ENCODE data around the gene SAP25.

DNA sequence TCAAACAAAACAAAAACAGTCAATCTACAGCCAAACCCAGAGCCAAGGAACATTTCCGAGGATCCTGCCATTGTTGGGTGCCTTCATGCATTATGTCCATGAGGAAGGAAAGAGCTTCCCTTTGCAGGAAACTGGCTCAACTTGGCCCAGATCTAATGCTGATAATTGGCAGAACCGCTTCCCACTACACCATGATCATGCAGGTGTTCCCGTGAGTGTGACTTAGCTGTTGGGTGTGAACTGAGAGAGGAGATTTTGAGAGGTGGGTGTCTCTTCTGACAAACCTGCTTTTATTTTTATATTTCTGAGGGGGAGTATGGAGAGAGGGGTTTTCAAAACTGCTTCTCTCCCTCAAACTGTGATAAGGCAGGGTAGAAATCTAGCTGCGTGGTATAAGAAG lies 14.6 kb downstream of the SAP25 start:
- no peak for TF ChIP-seq POLR2A (IDR thresholded peaks at IDR 0.05)
- TF ChIP-seq, protein P1, sequence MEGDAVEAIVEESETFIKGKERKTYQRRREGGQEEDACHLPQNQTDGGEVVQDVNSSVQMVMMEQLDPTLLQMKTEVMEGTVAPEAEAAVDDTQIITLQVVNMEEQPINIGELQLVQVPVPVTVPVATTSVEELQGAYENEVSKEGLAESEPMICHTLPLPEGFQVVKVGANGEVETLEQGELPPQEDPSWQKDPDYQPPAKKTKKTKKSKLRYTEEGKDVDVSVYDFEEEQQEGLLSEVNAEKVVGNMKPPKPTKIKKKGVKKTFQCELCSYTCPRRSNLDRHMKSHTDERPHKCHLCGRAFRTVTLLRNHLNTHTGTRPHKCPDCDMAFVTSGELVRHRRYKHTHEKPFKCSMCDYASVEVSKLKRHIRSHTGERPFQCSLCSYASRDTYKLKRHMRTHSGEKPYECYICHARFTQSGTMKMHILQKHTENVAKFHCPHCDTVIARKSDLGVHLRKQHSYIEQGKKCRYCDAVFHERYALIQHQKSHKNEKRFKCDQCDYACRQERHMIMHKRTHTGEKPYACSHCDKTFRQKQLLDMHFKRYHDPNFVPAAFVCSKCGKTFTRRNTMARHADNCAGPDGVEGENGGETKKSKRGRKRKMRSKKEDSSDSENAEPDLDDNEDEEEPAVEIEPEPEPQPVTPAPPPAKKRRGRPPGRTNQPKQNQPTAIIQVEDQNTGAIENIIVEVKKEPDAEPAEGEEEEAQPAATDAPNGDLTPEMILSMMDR (IDR thresholded peaks at IDR 0.05) = no peak
- TF ChIP-seq POLR2AphosphoS5 (IDR thresholded peaks at IDR 0.05) = no peak

Measured in transverse colon (tissue), 4 donors.